Duodenal mucosa (tissue), 2 donors: ENCODE results near the gene FGFRL1.
"Not testable (repeated sequence)": the region's sequence is repeated elsewhere in the genome, so short reads cannot be mapped to it uniquely, and the experiment has no call there.

Experiments used
- H3K27ac ChIP-seq: one replicate; pipeline ENCODE4 v1.7.0; 2013; ENCODE audit warnings: low read depth, low read length
- H3K27me3 ChIP-seq, 2 donors: one replicate each; pipeline ENCODE4 v1.7.0; 2013; ENCODE audit warnings: low read length in 2 of 2, control low read depth in 1 of 2; ENCODE audit not compliant: insufficient read depth in 2 of 2, control insufficient read depth in 1 of 2
- H3K36me3 ChIP-seq, 2 donors: one replicate each; pipeline ENCODE4 v1.7.0; 2013; ENCODE audit warnings: low read length in 2 of 2, control low read depth in 1 of 2; ENCODE audit not compliant: insufficient read depth in 2 of 2, control insufficient read depth in 1 of 2
- H3K4me1 ChIP-seq, 2 donors: one replicate each; pipeline ENCODE4 v1.7.0; 2013; ENCODE audit warnings: low read length in 2 of 2, control low read depth in 1 of 2; ENCODE audit not compliant: insufficient read depth in 2 of 2, control insufficient read depth in 1 of 2
- H3K4me3 ChIP-seq, 2 donors: one replicate each; pipeline ENCODE4 v1.7.0; 2013; ENCODE audit warnings: low read length in 2 of 2, low read depth in 1 of 2
- H3K9ac ChIP-seq, 2 donors: one replicate each; pipeline ENCODE4 v1.7.0; 2013; ENCODE audit warnings: low read length in 2 of 2, low read depth in 1 of 2
- H3K9me3 ChIP-seq, 2 donors: one replicate each; pipeline ENCODE4 v1.7.0; 2013; ENCODE audit warnings: low read length in 2 of 2, control low read depth in 1 of 2; ENCODE audit not compliant: control insufficient read depth in 1 of 2

Gene FGFRL1

DNA sequence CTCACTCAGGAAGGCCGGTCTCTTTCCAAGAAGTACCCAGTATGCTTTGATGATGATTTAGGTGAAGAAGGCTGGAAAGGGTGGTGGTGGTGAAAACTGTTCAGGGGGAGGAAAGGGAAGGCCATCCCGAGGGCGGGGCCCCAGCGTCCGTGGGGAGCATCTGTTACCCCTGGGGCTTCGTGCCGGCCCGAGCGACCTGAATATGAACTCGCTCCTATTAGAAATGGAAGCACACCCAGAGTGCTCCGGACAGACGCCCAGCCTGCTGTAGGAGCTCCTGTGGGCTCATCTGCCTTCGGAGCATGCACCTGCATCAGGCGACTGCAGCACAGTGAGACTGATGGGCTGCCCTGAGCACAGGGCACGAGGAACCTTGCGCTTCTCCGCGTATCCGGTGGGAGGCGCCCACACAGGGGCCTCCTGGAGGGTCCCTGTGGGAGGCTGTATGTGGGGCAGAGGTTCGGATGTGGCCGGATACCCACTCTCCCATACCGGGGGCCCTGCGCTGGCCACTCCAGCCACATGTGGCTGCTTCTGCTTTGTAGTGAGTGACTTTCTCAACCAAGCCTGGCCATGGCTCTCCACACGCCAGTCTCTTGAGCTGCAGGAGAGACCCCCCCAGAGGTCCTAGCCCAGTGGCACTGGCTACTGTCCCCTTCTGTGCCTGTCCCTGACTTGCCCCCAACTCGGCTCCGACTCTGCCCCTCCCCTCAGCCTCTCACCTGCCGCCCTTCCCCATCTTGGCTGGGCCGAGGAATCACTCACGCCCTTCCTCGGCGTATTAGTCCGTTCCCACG, 36.7 kb downstream of the FGFRL1 start:
- Histone ChIP-seq H3K9me3 (no peaks in the 10 kb centered on the region), H3K27me3 (peaks cover 38 to 54% of the 10 kb centered on the region in 2 donors), H3K36me3 (no peaks in the 10 kb centered on the region), H3K27ac (no peak overlapping the region), H3K4me3 (peak overlapping the region; percentile 46 to 52), H3K9ac (peak overlapping the region in 1 of 2 donors; percentile 33), H3K4me1 (peaks cover 14 to 17% of the 10 kb centered on the region in 2 donors)

DNA sequence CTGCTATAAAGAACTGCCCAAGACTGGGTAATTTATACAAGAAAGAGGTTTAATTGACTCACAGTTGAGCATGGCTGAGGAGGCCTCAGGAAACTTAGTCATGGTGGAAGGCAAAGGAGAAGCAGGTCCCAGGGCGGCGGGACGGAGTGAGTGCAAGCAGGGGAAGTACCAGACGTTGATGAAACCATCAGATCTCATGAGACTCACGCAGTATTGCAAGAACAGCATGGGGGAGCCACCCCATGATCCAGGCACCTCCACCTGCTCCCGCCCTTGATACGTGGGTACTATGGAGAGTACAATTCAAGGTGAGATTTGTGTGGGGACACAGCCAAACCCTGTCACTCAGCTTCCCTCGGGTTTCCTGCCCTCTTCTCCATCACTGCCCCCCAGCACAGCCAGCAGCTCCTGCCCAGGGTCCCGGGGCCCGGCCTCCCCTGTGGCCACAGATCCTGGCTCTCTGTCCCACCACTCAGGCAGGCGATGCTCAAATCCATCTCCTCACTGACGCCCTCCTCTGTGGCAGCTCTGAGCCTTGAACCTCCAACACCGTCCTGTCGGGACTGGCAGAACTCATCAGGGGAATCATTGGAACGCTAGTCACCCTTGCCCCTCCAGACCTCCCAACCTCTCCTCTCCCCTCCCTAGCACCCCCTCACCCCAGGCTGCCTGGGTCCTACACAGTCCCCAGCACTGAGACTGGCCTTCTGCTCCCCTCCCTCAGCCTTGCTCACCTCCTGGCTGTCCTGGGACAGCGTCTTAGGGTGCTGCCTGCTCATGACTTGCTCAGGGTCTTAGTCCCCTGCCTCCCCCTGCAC, 37.6 kb downstream of the FGFRL1 start:
- Histone ChIP-seq H3K36me3 (no peaks in the 10 kb centered on the region), H3K9me3 (no peaks in the 10 kb centered on the region), H3K27ac (no peak overlapping the region), H3K4me1 (peaks cover 11% of the 10 kb centered on the region in 2 donors), H3K9ac (no peak overlapping the region), H3K4me3 (no peak overlapping the region), H3K27me3 (peaks cover 32 to 50% of the 10 kb centered on the region in 2 donors)

DNA sequence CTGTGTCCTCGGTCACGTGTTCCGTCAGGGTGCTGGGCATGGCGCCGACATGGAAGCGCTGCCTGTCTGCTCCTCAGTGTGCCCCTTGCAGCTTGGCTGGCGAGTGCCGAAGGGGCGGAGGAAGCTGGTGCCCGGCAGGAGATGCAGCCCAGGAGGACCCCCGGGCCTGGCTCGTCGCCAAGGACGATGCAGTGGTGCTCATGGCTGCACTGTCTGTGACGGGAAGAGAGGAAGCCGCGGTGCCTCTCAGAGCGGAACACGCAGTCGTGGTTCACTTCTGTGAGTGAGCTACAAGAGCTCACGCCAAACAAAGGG, 38.1 kb downstream of the FGFRL1 start:
- H3K4me3 ChIP-seq: no peak overlapping the region
- H3K9me3 ChIP-seq: no peaks in the 10 kb centered on the region
- H3K27me3 ChIP-seq: peaks cover 27 to 44% of the 10 kb centered on the region in 2 donors
- H3K4me1 ChIP-seq: peaks cover 11% of the 10 kb centered on the region in 2 donors
- no peaks in the 10 kb centered on the region for H3K36me3 ChIP-seq
- no peak overlapping the region for H3K27ac ChIP-seq
- H3K9ac ChIP-seq: no peak overlapping the region

DNA sequence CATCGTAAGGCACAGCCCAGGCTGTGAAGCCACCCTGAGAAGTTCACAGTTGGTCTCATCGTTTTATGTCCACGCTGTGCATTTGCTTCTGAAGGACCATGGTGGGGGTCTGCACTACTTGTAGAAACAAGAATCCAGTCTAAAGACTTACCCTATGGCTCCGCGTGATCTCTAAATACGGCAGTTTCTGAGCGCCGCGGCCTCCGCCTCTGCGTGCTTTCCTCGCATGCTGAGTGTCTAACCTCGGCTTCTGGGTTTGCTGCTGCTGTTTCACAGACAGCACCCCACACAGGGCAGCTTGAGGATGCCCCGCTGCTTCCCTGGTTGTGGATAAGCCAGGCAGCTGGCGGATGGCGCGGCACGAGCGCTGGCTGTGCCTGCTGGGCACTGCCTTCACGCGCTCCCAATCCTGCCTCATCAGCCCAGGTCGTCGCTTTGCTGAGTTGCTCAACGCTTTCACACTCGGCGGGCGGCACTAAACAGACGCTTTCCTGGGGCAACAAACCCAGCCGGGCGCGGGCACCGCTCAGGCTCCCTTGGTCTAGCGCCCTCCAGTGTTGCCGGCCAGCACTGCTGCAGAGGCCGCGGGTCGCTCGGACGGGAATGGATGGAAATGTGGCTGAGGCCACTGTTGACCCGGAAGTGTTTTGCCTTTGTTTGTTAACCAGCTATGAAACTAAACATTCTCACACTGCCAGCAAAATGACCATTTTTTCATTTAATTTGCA, 39.2 kb downstream of the FGFRL1 start:
- no peaks in the 10 kb centered on the region for H3K9me3 ChIP-seq
- no peaks in the 10 kb centered on the region for H3K36me3 ChIP-seq
- no peak overlapping the region for H3K4me3 ChIP-seq
- H3K27ac ChIP-seq: no peak overlapping the region
- peaks cover 11% of the 10 kb centered on the region in 2 donors for H3K4me1 ChIP-seq
- H3K27me3 ChIP-seq: peaks cover 21 to 41% of the 10 kb centered on the region in 2 donors
- H3K9ac ChIP-seq: no peak overlapping the region

DNA sequence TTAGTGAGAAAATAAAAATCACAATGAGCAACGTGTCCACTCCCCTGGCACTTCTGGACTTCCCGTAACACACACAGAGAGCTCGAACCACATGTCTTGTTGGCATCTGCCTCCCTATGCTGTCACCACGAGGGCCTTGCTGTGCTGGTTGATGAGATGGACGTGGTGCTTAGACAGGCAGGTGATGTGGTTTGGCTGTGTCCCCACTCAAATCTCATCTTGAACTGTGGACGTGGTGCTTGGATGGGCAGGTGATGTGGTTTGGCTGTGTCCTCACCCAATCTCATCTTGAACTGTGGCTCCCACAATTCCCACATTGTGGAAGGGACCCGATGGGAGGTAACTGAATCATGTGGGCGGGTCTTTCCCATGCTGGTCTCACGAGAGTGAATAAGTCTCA, 40.0 kb downstream of the FGFRL1 start:
- Histone ChIP-seq H3K9me3 (no peaks in the 10 kb centered on the region), H3K9ac (no peak overlapping the region), H3K36me3 (no peaks in the 10 kb centered on the region), H3K4me3 (no peak overlapping the region), H3K4me1 (peaks cover 11 to 13% of the 10 kb centered on the region in 2 donors), H3K27me3 (peaks cover 30 to 49% of the 10 kb centered on the region in 2 donors), H3K27ac (no peak overlapping the region)

DNA sequence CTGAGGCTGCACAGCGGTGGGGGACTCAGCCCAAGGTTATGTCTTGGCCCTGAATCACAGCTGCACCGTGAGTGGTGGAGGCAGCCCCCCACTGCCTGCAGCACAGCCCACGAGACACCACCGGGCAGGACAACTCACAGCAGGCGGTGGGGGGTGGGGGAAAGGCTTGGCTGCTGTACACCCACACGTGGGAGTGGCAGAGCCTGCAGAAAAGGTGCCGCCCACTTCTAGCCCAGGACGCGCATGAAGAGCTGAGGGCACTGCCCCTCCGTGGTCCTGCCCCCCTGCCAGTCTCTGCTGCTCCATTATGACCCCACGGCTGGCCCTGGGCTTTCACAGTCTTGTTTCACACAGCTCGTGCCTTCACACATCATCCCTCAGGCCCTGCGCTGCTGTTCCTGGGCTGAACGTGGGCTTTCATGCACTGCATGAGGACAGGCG, 40.8 kb downstream of the FGFRL1 start:
- no peak overlapping the region for H3K27ac ChIP-seq
- H3K4me3 ChIP-seq: no peak overlapping the region
- no peaks in the 10 kb centered on the region for H3K36me3 ChIP-seq
- no peak overlapping the region for H3K9ac ChIP-seq
- peaks cover 33 to 49% of the 10 kb centered on the region in 2 donors for H3K27me3 ChIP-seq
- peaks cover 7 to 8% of the 10 kb centered on the region in 2 donors for H3K4me1 ChIP-seq
- H3K9me3 ChIP-seq: no peaks in the 10 kb centered on the region

DNA sequence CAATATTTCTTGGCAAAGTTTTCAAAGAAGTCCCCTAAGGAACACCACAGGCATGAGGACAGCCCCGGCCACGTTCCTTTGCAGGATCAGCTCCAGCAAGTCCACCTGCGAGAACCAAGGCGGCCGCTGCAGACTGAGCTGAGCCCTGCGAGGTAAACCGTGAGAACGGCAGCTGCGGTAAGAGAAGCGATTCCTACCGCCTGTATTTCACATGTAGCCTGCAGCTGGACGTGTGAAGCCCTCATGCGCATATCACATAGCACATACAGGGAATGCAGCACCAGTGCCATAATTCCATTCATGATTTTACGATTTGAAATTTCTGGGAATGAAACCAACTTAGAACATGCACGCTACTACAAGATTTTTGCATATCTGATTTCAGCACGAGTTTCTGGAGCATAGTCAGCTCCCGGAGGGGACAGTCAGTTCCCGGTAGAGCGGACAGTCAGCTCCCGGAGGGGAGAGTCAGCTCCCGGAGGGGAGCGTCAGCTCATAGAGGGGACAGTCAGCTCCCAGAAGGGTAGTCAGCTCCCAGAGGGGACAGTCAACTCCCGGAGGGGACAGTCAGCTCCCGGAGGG, 41.7 kb downstream of the FGFRL1 start:
- H3K9ac ChIP-seq: no peak overlapping the region
- peaks cover 0 to 5% of the 10 kb centered on the region in 2 donors for H3K4me1 ChIP-seq
- no peaks in the 10 kb centered on the region for H3K36me3 ChIP-seq
- H3K27ac ChIP-seq: no peak overlapping the region
- H3K9me3 ChIP-seq: no peaks in the 10 kb centered on the region
- H3K27me3 ChIP-seq: peaks cover 33 to 49% of the 10 kb centered on the region in 2 donors
- no peak overlapping the region for H3K4me3 ChIP-seq

DNA sequence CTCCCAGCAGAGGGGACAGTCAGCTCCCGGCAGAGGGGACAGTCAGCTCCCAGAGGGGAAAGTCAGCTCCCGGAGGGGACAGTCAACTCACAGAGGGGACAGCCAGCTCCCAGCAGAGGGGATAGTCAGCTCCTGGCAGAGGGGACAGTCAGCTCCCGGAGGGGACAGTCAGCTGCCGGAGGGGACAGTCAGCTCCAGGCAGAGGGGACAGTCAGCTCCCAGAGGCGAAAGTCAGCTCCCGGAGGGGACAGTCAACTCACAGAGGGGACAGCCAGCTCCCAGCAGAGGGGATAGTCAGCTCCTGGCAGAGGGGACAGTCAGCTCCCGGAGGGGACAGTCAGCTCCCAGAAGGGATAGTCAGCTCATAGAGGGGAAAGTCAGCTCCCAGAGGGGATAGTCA, 42.5 kb downstream of the FGFRL1 start:
- H3K4me3 ChIP-seq, H3K27ac ChIP-seq: not testable (repeated sequence)
- peaks cover 34 to 52% of the 10 kb centered on the region in 2 donors for H3K27me3 ChIP-seq

DNA sequence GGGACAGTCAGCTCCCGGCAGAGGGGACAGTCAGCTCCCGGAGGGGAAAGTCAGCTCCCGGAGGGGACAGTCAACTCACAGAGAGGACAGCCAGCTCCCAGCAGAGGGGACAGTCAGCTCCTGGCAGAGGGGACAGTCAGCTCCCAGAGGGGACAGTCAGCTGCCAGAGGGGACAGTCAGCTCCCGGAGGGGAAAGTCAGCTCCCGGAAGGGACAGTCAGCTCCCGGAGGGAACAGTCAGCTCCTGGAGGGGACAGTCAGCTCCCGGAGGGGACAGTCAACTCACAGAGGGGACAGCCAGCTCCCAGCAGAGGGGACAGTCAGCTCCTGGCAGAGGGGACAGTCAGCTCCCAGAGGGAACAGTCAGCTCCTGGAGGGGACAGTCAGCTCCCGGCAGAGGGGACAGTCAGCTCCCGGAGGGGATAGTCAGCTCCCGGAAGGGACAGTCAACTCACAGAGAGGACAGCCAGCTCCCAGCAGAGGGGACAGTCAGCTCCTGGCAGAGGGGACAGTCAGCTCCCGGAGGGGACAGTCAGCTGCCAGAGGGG, 43.3 kb downstream of the FGFRL1 start:
- H3K9me3 ChIP-seq, H3K9ac ChIP-seq, H3K4me1 ChIP-seq, H3K4me3 ChIP-seq, H3K27ac ChIP-seq, H3K36me3 ChIP-seq: not testable (repeated sequence)
- H3K27me3 ChIP-seq: peaks cover 41 to 53% of the 10 kb centered on the region in 2 donors

More for the DNA sequence above, 42.5 kb downstream of the FGFRL1 start:
- H3K9ac ChIP-seq, H3K9me3 ChIP-seq, H3K36me3 ChIP-seq, H3K4me1 ChIP-seq: not testable (repeated sequence)
